GM18907 (cell line): Measurements from ENCODE around the gene CRACR2B.

Experiments
- ATAC-seq: cut with Tn5 transposase; IDR thresholded peaks from one replicate; pipeline ENCODE4 v1.9.1; 2021; ENCODE audit warnings: mild to moderate bottlenecking, moderate library complexity; ENCODE audit not compliant: unreplicated experiment

Gene CRACR2B

DNA sequence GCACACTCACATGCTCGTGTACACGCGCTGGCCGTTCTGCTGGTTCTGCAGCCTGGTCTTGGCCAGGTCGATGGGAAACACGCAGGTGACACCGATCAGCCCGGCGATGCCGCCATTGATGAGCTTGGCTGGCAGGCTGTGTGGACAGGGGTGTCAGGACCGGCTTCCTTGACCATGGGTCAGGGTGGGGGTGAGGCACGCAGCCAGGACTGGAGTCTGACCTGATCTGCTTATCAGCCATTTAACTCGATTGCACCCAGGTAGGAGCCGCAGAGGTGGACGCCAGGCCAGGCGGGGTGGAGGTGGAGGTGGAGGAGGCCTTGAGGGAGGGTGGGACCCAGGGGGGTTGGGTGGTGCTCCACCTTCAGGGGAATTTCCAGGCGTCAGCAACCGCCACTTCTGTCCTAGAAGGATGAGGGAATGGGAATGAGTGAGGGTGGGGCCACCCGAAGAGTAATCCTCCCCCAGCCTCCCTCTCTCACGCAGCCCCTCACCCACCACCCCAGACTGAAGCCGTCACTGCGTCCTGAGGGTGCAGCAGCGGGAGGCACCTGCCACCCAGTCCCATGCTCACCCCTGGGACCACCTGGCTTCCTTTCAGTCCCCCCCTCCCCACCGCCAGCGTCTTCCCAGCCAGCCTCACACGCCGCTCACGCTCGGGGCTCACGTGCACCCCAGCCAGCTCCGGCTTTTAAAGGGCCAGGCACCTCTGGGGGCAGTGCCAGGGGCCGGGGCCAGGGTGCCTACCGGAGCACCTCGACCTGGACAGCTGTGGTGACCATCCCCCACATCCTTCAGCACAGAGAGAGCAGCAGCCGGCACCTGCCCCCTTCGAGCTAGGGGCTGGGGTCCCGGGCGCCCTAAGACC is 32.7 kb upstream of the CRACR2B start:
- no peak for ATAC-seq

DNA sequence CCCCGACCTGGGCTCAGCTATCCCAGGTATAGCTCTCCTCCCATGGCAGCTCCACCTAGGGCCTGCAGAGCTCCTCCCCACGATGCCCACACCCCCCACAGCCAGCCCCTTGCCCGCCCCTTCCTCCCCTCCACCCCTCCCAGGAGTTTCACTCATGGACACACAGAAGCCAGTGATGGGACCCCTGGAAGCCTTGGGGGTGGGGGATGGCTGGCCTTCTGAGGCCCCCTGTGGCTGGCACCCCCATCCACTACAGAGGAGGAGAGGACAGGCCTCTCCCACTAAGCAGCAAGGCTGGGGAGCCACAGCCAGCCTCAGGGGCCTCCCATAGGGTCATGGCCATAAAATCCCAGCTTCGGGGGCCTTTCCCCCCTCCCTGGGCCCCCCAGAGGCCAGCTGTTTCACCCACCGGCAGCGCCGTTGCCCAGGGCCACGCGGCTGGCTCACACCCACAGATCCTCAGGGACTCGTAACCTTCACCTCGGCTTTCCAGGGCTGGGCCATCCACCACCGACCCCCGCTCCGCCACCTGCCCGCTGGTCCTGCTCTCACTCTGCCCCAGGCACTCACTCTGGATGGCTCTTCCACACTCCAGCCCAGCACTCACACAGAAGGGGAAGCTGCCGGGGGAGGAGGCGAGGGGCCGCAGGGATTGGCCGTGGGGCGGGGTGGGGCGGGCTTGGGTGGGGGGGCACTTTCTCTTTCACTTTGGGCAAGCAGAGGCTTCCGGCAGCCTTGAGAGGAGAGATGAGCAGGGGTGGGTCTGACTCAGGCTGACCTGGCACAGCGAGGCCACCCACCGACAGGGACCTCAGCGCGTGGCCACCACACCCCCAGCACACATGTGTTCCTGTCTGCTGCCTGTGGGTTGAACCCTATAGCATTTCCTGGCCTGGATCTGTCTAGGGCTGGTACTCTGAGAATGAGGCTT is 31.8 kb upstream of the CRACR2B start:
- no peak for ATAC-seq

DNA sequence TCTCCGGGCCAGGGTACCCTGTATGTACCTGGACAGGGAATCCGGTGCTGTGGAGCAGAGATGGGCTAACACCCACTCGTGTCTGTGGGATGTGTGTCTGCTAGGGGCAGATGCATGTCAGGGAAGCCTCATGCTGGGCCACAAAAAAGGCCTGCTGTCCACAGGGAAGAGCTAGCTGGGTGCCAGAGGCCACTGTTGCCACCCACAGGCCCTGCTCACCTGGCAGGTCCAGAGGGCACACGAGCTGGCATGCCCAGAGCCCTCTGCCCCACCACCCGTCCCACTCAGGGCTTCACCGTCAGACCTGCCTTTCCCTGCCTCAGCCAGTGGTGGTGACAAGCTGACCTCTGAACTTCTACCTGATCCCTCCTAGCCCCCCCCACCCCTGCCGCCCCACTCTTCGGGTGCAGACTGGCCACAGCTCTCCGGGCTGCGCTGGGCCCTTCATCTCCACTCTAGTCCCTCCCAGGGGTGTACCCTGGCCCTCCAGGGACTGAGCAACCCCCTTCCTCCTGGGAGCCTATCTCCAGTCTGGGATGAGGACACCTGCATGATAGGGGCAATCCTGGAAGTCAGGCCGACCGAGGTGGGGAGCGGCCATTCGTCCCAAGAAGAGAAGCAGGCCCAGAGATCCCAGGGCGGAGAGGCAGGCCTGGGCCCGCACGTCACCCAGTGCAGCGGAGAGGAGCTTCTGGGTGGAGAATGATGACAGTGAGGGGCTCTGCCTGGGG is 31.0 kb upstream of the CRACR2B start:
- ATAC-seq = no peak

DNA sequence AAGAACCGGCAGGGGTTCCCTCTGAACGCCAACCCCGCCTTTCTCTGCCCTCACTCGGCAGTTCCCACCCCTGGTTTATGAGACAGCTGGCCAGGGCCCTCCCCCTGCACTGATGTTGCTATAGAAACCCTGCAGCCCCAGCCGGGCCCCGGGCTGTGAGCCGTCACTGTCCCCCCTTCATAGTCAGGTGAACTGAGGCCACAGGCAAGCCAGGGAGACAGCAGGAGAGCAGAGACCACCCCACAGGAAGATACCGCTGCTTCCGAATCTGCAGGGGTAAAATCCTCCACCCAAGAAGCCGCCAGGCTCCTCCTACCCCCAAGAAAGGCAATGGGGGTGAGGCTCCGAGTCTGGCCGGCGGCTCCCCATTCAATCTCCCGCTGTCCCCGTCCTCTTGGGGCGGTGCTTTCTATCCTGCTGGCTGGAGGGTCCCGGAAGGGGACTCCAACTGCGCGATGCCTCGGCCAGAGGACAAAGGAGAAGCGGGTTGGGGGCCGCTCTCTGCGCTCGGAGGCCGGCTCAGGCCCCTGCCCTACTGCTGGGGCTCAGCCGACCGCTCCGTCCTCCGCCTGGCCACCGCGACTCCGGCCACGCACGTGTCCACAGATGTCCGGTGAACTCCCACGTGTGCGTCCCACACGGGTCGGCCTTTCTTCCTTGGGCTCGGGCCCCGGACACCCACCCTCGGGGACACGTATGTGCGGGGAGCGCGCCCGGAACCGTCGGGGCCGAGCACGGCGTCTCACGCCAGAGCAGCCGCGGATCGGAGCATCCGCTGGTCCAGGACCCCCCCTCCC is 30.2 kb upstream of the CRACR2B start:
- ATAC-seq = peak; percentile 41

DNA sequence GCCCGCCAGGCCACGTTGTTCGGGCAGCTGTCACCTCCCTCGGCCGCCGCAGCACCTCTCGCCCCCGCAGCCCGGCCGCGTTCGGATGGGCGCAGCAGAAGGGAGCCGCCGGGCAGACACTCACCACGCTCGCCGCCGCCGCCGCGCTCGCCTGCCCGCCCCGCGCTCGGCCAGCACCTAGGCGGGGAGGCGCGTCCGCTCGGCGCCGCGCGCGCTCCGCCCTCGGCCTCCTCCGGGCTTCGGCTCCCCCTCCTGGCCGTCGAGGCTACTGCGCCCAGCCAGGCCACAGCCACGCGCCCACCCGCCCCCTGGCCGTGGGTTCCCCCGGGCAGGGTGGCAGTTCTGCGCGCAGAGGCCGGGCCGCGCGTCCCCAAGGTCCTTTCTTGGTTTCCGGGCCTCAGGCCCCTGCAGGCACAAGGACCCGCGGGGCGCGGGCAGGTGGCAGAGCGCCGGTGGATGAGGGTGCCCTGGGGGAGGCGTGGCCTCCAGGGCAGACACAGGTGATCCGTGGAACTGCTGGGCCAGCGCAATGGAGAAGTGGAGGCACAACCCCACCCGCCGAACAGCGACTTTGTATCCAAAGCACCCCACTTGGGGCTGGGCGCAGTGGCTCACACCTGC is 29.5 kb upstream of the CRACR2B start, which contains the start of gene SLC25A22:
Gene SLC25A22 (minus strand): TSS at position 189 of the 621 bp plus-strand sequence. CDS start 3,275 bp downstream, outside the sequence.
- ATAC-seq = peak; percentile 51

DNA sequence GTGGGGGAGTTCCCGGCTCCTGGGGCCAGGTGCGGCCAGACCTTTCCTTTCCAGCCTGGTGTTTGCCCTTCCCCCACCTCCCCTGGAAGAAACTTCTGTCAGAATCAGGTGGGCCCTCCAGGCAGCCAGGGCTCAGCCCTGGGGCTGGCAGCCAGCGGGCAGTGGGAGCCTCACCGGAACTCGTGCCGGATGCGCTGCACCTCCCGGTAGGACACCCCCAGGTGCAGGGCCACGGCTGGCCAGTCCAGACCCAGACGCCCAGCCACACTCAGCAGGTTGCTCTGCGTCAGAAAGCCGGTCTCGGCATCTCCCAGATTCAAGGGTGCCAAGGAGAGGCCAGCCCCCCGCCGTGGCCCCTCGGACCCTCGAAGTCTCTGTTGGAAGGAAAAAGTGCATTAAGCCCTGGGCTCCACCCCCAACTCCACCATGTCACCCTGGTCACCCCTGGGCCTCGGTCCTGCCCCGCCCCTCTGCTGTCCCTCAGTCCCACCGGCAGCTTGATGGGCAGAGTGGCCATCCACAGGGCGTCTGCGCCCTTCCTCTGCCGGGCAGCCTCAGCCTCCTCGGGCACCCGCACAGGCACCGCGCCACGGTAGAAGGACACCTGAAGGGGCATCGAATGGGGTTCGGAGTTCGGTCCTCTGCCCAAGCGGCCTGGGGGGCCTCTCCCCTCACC is 27.9 kb upstream of the CRACR2B start:
- no peak for ATAC-seq

DNA sequence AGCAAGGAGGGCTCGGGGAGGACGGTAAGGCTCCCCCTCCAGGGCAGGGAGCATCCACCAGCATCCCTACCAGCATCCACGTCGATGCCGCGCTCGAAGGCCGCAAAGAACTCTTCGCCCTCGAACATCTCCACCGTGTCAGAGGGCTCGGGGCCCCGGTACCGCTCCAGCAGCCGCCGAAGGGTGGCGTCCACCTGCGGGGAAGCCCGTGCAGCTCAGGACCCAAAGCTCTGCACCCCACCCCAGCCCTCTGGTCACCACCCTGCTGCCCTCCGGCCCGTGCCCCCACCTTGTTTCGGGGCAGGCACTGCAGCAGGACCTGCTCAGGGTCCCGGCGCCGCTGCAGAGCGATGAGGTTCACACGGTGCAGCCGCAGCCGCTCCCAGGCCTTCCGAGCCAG is 27.2 kb upstream of the CRACR2B start:
- no peak for ATAC-seq

DNA sequence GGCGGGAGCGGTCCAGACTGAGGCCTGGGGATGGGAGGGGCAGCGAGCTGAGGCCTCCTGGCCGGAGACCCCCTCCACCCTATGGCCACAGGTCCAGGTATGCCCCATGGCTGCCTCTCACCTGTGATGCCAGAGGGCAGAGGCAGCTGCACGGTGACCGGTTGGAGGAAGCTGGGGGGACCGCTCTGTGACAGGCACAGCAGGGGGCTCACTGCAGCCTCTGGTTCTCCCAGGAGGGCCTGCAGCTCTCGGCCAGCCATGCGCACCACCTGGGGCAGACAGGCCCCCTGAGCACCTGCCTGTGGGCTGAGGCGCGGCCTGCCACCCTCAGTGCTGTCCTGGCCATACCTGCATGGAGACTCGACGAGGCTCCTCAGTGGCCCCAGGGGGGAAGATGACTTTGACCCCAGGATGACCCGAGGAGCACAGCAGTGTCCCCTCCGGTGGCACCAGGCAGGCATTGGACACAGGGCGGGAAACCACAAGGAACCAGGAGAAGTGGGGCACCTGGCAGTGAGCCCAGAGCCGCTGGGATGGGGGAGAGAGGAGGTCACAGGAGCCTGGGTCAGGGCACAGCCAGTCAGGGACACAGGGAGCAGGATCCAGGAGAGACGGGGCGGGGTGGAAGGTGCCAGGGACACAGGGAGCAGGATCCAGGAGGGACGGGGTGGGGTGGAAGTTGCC is 26.5 kb upstream of the CRACR2B start:
- no peak for ATAC-seq

DNA sequence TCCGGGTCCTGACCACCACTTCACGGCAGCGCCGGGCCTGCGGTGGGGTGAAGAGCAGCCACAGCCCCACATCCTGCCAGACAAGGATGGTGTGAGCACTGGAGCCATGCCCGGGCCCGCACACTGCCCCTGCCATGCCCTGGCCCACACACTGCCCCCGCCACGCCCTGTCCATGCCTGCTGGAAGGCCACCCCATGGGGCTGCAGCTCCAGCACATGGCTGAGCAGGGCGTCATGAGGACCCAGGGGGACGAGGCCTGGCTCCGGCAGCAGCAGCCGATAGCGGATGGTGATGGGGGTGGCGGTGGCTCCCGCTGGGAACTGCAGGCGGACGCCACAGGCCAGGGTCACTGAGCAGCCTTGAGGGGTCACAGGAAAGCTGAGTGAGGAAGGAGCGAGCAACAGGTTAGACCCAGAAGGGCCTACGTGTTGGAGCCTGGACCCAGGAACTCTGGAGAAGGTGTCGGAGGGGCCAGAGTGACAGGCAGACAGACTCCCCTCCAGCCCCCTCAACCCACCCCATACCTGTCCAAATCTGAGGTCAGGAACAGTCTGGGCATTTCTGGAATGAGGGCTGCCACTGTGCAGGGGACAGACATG is 25.6 kb upstream of the CRACR2B start:
- ATAC-seq = no peak

DNA sequence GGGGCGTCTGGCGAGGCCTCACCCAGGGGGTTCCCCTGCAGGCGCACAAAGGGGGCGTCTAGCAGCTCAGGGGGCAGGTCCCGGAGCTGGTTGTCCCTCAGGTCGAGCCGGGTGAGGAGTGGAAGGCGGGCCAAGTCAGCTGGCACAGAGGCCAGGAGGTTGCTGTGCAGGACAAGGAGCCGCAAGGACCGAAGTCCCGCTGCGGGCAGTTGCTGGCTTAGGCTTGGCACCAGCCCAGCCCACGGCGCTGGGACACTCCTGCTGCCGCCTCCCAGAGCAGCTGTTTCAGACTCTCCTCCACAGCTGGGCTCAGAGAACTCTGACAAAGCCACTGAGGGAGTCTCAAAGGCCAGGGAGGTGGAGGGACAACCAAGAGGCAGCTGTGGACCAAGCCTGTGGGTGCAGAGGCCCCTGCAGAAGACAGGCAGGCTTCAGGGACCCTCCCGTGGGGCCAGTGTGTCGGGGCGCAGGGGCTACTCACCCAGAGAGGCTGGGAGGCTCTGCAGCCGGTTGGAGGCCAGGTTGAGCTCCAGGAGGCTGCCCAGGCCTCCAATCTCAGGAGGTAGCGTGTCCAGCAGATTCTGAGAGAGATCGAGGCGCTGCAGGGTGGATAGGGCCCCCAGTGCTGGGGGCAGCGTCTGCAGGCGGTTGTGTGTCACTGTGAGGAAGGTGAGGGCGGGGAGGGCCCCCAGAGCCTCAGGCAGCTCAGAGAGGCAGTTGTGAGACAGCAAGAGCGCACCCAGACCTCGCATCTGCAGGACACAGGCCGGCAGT is 24.8 kb upstream of the CRACR2B start:
- ATAC-seq = no peak

DNA sequence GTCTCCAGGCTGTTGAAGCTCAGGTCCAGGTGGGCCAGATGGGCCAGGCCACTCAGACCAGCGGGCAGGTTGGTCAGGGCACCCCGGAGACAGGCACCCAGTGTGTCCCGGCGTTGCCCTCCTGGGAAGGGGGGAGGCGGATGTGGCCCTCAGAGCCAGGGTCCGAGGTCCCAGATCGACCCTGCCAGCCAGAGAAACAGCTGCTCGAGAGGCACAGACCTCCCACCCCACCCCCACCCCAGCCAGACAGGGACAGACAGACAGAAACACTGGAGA is 24.3 kb upstream of the CRACR2B start:
- no peak for ATAC-seq

DNA sequence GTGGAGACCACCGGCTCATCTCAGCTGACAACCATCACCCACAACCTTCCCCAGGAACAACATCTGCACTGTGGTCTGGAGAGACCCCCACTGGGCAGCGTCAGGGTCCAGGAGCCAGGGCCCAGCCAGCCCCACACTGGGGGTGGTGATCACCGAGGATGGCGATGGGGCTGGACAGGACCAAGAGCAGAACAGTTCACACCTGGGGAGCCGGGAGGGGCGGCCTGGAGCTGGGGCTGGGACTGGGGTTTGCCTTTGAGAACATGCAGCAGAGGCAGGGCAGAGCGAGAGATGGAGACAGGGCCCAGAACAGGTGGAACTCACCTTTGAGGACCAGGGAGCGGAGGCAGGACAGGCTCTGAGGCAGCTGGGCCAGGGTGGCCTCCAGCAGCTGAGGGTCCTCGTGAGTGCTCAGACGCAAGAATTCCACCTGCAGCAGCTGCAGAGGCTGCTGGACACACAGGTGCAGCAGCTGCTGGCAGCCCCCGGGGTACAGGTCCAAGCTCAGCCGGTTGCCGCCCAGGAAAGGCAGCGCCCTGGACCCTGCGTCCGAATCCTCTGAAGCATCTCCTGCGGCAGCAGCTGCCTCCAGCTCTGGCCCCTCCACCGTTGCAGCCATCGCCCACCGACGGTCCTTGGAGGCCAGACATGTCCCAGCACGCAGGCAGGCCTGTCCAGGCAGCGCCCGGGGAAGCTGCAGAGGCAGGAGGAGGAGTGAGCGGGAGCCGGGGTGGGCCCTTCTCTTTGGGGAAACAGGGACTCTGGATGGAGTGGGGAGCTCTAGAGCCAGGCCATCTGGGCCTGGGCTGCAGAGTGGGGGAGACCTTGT is 23.7 kb upstream of the CRACR2B start:
- no peak for ATAC-seq

DNA sequence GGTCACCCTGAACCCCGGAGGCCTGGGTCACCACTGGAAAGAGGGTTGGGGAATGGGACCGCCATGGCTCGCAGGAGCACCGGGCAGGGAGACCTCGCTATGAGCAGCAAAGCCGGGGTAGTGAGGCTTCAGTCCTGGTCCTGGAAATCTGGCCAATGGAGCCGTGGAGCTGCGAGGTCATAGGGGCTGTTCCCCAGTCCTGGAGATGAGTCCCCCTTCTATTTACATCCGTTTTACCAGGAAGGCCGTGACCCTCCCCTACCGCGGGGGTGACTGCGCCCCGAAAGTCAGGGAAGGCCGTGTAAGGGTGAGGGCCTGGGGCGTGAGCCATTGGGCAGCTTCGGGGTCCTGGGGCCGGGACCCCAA is 23.1 kb upstream of the CRACR2B start:
- no peak for ATAC-seq

DNA sequence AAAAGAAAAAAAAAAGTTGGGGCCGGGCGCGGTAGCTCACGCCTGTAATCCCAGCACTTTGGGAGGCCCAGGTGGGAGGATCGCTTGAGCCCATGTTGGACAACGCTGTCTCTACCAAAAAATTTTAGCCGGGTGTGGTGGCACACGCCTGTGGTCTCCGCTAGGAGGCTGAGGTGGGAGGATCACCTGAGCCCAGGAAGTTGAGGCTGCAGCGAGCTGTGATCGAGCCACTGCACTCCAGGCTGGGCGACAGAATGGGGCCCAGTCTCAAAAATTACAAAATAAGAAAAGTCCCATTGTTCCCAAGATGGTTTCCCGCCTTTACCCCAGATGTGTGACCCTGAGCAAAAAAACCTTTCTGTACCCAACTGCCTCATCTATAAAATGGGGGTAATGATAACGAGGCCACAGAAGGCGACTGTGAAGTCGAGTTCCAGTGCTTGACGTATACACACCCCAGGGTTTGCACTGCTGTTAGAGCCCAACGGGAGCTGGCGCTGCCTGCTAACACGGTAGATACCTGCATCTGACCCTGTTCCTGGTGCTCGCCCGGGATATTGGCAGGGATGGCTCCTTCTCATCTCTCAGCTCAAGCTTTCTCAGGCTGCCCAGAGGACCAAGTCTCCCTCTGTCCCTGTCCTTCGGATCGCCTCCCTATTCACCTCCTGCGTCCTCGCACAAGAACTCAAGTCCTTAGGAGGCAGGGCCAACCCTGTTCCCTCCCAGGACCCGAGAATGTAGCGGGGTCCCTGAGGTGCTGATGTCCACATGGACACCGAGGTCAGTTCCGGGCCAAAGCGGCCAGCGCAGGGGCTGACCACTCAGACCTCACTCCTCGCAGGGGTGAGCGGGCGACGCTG is 19.1 kb upstream of the CRACR2B start:
- no peak for ATAC-seq

DNA sequence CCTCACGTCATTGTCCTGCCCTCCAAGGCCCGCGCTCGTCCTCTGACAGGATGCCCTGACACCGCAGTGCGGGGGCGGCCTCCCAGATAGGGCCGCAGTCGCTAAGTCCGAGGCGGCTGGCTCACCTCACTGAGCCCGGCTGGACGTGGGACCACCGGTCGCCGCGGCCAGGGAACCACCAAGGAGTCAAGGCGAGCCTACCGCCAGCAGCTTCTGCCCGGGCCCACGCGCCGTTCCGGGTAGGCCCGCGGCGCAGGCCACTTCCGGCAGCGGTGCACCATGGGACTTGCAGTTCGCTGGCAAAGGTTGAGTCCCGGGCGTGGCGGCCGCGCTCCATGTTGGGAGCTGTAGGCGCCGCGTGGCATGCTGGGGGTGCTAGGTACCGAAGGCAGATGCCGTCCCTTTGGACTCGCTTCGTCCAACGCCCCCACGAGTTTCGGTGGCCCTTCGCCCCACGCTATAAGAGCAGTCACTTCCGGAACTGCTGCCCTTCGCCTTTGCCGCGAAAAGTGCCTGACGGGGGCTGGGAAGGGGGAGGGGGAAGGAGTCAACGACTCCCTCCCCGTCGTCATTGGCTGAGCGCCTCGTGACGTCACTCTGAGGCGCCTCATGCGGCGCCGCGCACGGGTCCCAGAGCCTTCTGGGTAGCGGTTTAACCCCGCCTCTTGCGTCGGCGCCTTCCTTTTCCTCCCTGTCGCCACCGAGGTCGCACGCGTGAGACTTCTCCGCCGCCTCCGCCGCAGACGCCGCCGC is 18.3 kb upstream of the CRACR2B start, which contains the start of gene RPLP2:
Gene RPLP2 (plus strand): TSS at position 681 of the 753 bp plus-strand sequence. CDS start 268 bp downstream, outside the sequence.
- ATAC-seq = peak; percentile 78
